Ovary (tissue), 3 donors: ENCODE results near the gene RNU6-7.

Source experiments
- EP300 ChIP-seq: sonication (generic); formaldehyde crosslinking; IDR thresholded peaks from one replicate; pipeline ENCODE4 v1.6.1; 2017; ENCODE audit warnings: antibody characterized with exemption
- TF ChIP-seq, protein P1 (sequence below), 3 donors: fragments of 450-650 bp in 2 of 3; fragments of 200-600 bp in 1 of 3; IDR thresholded peaks; one replicate each; pipeline versions ENCODE4 v1.5.1 to v1.8.0; 2016 to 2022; ENCODE audit warnings: antibody characterized with exemption in 3 of 3, mild to moderate bottlenecking in 1 of 3
- donor health status: DM: no; HTN: no; CAD: no.

DNA sequence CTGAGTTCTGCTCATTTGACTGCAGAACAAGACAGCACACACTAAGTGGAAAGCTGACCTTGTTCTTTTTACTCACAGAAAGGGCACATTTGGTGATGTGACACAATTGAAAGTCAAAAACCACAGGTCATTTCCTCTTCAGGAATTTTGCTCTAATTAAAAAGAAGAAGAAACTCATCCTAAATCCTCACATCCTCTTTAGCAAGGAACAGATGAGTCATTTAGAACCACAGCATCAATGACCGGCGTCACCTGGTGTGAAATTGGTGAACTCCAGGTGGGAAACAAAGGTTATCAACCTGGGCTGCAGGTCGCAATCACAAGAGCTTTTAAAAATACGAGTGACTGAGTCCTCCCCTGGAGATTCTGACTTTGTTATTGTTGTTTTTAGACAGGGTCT lies 4.1 kb downstream of the RNU6-7 start:
- no peak for TF ChIP-seq EP300
- TF ChIP-seq, protein P1, sequence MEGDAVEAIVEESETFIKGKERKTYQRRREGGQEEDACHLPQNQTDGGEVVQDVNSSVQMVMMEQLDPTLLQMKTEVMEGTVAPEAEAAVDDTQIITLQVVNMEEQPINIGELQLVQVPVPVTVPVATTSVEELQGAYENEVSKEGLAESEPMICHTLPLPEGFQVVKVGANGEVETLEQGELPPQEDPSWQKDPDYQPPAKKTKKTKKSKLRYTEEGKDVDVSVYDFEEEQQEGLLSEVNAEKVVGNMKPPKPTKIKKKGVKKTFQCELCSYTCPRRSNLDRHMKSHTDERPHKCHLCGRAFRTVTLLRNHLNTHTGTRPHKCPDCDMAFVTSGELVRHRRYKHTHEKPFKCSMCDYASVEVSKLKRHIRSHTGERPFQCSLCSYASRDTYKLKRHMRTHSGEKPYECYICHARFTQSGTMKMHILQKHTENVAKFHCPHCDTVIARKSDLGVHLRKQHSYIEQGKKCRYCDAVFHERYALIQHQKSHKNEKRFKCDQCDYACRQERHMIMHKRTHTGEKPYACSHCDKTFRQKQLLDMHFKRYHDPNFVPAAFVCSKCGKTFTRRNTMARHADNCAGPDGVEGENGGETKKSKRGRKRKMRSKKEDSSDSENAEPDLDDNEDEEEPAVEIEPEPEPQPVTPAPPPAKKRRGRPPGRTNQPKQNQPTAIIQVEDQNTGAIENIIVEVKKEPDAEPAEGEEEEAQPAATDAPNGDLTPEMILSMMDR (IDR thresholded peaks at IDR 0.05) = no peak
